AG10803 (cell line): ENCODE measurements around the gene HIP1.
"Not testable (repeated sequence)": the region's sequence is repeated elsewhere in the genome, so short reads cannot be mapped to it uniquely, and the experiment has no call there.

Experiments
- DNase-seq: peaks from one replicate; pipeline ENCODE4 v3.0.0; 2010; ENCODE audit warnings: low read depth
- H3K4me3 ChIP-seq: 2 replicates; pipeline ENCODE4 v1.5.1; 2011; ENCODE audit warnings: mild to moderate bottlenecking, low read length, control low read depth
- TF ChIP-seq, protein P1 (sequence below): conservative IDR thresholded peaks from 2 replicates; pipeline ENCODE4 v1.5.1; 2011; ENCODE audit warnings: mild to moderate bottlenecking, low read length, control low read depth, inconsistent platforms

The HIP1 gene

DNA sequence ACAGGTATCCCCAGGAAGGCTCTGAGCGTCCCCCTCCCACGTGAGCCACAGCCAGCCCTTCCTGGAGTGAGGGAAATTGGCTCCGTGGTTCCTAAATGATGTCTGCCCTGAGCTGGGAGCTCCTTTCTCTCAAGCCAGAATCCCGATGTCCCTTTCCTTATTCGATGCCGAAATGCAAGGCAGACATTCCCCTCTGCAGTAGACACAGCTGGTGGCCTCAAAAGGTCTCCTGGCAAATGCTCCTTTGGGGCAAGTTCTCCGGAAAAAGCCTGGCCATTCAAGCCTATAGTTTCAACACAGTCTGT lies 98.9 kb downstream of the HIP1 start:
- H3K4me3 ChIP-seq = peak overlapping the region; percentile 59
- DNase-seq = no peak
- TF ChIP-seq, protein P1, sequence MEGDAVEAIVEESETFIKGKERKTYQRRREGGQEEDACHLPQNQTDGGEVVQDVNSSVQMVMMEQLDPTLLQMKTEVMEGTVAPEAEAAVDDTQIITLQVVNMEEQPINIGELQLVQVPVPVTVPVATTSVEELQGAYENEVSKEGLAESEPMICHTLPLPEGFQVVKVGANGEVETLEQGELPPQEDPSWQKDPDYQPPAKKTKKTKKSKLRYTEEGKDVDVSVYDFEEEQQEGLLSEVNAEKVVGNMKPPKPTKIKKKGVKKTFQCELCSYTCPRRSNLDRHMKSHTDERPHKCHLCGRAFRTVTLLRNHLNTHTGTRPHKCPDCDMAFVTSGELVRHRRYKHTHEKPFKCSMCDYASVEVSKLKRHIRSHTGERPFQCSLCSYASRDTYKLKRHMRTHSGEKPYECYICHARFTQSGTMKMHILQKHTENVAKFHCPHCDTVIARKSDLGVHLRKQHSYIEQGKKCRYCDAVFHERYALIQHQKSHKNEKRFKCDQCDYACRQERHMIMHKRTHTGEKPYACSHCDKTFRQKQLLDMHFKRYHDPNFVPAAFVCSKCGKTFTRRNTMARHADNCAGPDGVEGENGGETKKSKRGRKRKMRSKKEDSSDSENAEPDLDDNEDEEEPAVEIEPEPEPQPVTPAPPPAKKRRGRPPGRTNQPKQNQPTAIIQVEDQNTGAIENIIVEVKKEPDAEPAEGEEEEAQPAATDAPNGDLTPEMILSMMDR = no peak

DNA sequence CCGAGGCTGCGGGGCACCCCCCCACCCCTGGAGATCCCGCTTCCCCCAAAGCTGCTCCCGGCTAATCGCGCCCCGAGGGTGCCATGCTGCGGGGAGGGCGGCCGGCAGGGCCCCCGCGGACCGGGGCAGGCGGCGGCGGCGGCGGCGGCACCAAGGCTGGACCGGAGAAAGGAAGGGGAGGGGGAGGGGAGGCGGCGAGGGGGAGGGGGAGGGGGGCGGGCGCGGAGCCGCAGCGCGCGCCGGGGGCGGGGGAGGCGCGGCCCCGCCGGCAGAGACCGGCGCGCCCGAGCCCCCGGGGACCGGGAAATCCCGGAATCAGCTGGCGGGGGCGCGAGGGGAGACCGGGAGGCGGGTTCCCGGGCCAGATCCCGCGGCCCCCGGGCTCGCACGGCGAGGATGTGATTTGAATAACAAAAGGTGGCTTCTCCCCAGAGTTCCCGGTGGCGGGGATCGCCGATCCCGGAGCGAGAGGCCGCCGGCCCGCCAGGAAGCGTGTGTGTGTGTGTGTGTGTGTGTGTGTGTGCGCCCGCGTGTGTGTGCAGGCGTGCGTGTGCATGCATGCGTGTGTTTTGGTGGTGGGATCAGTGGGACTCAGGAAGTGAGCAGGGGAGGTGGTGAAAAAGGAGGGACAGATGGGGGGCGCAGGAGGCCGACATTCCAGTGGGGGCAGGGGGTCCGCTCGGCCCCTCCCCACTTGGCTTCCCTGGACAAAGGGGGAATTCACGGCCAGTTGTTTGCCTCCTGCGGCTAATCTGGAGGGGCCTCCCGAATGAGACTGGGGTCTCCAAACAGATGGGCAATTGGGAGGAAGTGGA lies 99.5 kb downstream of the HIP1 start:
- H3K4me3 ChIP-seq = peak overlapping the region; percentile 64
- TF ChIP-seq, protein P1 = no peak
- peak; percentile 49 for DNase-seq

DNA sequence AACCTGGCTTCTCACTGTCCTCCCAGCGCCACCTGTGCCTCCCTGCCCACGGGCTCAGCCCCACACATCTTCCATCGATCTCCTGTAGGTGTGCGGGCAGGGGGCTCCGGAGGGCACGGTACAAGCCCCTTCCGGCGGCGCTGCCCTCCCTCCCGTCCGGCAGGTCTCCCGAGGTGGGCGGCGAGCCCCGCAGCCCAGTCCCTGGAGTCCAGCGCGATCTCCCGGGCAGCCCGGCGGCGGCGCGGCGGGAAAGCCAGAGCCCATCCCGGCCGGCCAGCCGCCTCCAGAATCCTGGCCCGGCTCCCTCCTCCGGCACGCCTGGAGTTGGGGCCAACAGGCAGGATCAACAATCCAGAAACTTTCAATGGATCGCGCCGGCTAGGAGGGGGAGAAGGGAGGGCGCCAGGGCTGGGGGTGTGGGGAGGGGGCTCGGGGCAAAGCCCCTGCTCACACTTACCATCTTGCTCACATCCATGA lies 100.1 kb downstream of the HIP1 start:
- peak overlapping the region; percentile 64 for H3K4me3 ChIP-seq
- no peak for DNase-seq
- TF ChIP-seq, protein P1 = no peak

DNA sequence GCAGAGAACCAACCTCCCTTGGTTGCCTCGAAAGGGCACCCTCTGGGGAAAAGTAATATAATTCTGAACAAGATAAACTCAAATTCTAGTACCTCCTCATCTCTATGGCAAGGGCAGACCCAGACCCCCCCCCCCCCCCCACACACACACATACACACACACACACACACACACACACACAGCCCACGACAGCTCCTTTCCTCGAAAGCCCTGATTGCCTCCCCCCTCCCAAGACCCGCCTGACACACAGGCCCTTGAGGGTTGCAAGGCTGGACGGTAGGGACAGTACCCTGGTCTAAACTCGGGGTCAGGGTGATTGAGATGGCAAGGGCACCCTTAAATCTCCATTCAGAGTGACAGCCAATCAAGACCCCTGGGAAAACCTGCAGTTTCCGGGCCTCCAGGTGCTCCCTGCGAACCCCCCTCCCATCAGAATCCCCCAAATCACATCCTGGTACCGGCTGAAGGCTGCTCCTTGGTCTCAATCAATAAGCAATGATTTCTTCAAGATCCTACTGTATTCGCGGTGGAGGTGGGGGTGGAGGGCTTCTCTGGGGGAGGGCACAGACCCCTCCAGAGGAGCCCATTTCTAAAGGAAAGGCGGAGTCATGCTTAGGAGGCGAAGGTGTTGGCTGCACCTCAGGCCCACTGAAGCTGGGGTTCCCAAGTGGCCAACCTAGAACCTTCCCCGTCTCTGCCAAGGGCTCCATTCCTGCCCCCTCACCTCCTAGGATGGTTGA lies 100.7 kb downstream of the HIP1 start:
- no peak for DNase-seq
- H3K4me3 ChIP-seq = peak overlapping the region; percentile 64
- TF ChIP-seq, protein P1 = no peak

DNA sequence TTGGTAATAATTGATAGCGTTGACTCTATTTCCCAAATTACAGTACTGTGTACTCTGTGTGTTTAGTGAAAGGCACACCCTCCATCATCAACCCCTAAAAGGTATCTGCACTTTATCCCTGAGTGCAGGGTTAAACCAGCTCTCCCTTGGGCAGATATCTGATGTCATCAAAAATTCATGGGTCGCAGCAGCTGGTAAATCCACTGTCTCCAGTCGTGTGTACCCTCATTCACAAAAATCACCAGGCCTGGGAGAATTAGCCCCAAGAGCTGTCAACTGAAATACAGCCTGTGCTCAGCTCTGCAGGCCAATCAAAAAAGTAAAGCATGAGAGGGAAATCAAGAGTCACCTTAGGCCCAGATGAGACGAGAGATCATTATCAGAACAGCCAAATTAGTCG lies 103.7 kb downstream of the HIP1 start:
- H3K4me3 ChIP-seq = no peak overlapping the region
- TF ChIP-seq, protein P1 = no peak

DNA sequence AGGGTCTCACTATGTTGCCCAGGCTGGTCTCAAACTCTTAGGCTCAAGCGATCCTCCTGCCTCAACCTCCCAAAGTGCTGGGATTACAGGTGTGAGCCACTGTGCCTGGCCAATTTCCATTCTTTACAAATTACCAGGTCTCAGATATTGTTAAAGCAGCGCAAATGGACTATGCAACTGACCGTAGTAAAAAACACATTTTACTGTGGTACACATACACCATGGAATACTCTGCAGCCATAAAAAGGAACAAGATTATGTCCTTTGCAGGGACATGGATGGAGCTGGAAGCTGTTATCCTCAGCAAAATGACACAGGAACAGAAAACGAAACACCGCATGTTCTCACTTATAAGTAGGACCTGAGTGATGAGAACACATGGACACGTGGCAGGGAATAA lies 106.2 kb downstream of the HIP1 start:
- DNase-seq, H3K4me3 ChIP-seq: not testable (repeated sequence)

More for the DNA sequence above, 103.7 kb downstream of the HIP1 start:
- DNase-seq = no peak

DNA sequence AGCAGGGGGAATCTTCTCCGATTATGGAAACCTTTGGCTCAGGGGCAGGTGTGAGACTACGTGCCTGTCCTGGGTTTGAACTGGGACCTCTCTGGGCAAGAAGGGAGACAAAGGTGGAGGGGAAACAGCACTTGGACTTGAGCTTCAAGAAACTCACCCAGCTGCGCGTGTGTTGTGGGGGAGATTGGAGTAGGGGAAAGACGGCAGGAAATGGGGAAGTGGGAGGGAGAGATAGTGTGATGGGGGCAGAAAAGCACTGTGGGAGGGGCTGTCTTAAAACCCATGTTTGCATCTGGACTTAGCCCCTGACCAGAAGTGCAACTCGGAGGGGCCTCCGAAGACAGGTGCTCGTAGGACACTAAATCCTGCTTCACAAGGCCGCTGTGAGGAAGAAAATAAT lies 107.0 kb downstream of the HIP1 start:
- H3K4me3 ChIP-seq = no peak overlapping the region
- DNase-seq = no peak
- TF ChIP-seq, protein P1 = no peak
